SJCRH30 (cell line): ENCODE data around the gene ITGA5. TPM values are rescaled to one million over a fixed set of nuclear protein-coding genes. Genes with fewer than 3 reads are reported as not detected.
"Not testable (repeated sequence)": the region's sequence is repeated elsewhere in the genome, so short reads cannot be mapped to it uniquely, and the experiment has no call there.

Experiments
- DNase-seq, 2 experiments: peaks; one replicate each; pipeline ENCODE4 v3.0.0-alpha.2; 2015 to 2020
- H3K27ac ChIP-seq: fragments of 250-450 bp; sonication (Bioruptor Pico); 2 replicates; pipeline ENCODE4 v1.5.1; 2020; ENCODE audit warnings: mild to moderate bottlenecking, moderate library complexity
- H3K27me3 ChIP-seq: fragments of 250-450 bp; sonication (Bioruptor Pico); 2 replicates; pipeline ENCODE4 v1.5.1; 2020; ENCODE audit warnings: mild to moderate bottlenecking, moderate library complexity
- H3K36me3 ChIP-seq: fragments of 250-450 bp; sonication (Bioruptor Pico); 2 replicates; pipeline ENCODE4 v1.5.1; 2020; ENCODE audit warnings: mild to moderate bottlenecking, moderate library complexity
- H3K4me1 ChIP-seq: fragments of 250-450 bp; sonication (Bioruptor Pico); 2 replicates; pipeline ENCODE4 v1.5.1; 2020; ENCODE audit warnings: mild to moderate bottlenecking, moderate library complexity
- H3K4me3 ChIP-seq: fragments of 250-450 bp; sonication (Bioruptor Pico); 2 replicates; pipeline ENCODE4 v1.5.1; 2020; ENCODE audit warnings: mild to moderate bottlenecking, moderate library complexity
- H3K9me3 ChIP-seq: fragments of 250-450 bp; sonication (Bioruptor Pico); replicated peaks from 2 replicates; pipeline ENCODE4 v1.5.1; 2020; ENCODE audit warnings: mild to moderate bottlenecking, moderate library complexity
- total RNA-seq: library from RNA; depleted of rRNA; stranded (reverse); fragments of >200 nt; shearing (Covaris generic); gene quantifications from 2 replicates; pipeline ENCODE4 v1.2.3, GENCODE V29; 2014; rRNA removed

The ITGA5 gene
- total RNA-seq, 1 experiment from 2014 or later, result 38.1 TPM

DNA sequence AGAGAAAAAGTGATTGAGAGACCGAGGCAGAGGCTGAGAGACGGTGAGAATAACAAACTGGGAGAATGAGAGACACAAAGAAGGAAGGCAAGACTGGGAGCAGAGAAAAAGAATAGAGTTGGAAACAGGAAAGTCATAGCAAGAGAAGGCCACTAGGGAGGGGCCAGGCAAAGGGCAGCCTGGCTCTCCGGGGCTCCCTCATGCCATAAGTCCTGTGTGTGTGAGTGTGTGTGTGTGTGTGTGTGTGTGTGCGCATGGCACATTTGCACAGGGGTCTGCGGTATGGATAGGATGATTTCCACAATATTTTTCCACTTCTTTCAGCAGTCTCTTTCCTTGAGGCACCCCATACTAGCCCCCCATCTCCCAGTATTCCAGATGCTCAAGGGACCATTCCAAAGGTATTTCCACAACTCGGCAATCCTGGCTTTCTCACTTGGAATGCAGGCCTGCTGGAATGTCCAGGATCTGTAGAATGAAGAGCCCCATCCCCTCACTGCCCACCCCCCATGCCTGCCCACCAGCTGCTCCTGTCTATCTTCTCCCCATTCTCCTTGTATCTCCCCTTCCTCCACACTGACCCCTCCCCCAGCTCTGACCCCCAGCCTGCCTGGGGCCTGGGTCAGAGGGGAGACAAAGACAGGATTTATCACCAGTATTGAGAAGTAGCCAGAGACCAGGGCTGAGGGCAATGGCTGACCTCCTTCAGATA lies 63.8 kb downstream of the ITGA5 start:
- DNase-seq, result peak; percentile 61 to 69
- no peak overlapping the region for H3K4me3 ChIP-seq
- no peaks in the 10 kb centered on the region for H3K27me3 ChIP-seq
- no peaks in the 10 kb centered on the region for H3K9me3 ChIP-seq
- H3K36me3 ChIP-seq, result no peaks in the 10 kb centered on the region
- peaks cover 34% of the 10 kb centered on the region for H3K4me1 ChIP-seq
- peak overlapping the region; percentile 68 for H3K27ac ChIP-seq

DNA sequence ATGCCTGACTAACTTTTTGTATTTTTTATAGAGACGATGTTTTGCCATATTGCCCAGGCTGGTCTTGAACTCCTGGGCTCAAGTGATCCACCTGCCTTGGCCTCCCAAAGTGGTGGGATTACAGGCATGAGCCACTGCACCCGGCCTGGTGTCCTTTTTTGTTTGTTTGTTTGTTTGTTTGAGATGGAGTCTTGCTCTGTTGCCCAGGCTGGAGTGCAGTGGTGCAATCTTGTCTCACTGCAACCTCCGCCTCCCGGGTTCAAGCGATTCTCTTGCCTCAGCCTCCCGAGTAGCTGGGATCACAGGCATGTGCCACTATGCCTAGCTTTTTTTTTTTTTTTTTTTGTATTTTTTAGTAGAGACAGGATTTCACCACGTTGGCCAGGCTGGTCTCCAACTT lies 64.8 kb downstream of the ITGA5 start:
- not testable (repeated sequence) for H3K36me3 ChIP-seq, H3K27me3 ChIP-seq, H3K4me3 ChIP-seq, DNase-seq, H3K27ac ChIP-seq, H3K9me3 ChIP-seq
- peaks cover 29% of the 10 kb centered on the region for H3K4me1 ChIP-seq

DNA sequence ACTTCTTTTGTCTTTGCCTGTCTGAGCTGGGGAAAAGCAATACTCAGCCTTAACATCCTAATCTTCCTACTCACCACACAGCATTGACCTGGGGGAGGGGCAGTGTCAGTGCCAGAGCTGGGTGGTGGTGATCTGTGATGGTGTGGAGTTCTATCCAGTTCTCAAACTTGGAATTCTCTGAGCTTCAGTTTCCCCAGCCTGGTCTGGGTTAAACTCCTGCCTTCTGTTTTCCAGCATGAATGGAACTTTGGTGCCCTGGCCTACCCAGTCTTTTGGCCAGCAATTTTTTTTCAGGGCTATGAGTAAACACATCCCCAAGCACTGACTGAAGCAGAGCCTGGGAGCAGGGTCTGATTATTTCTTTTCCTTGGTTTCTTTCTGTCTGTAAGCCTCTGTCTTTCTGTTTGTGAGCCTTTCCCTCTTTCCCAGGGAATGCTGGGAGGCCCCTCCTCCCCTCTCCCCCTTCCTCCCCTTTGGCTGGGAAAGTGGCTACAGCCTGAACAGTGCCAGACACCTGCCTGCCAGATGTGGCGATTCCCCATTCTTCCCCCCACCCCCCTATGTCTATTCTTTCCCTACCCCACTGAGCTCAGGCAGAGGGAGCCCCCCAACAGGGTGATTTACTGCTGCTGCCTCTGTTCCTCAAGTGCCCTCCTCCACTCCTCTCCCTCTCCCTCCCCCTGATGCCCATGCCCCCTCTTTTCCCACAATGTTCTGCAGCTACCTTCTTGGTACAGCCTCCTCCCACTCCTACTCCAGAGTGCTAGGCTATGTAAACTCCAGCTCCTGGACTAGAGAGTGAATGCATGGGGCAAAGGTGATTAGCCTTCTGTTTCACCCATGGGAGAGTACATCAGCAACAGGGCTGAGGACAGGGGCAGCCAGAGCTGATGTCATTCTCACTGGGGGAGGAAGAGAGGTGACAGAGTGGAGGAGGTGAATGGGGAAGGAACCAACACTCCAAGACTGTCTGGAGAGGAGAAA lies 65.9 kb downstream of the ITGA5 start:
- H3K27me3 ChIP-seq, result no peaks in the 10 kb centered on the region
- H3K36me3 ChIP-seq, result 0 out of 2 replicates have a peak, but pooled peaks cover 2% of the 10 kb centered on the region
- no peak overlapping the region for H3K27ac ChIP-seq
- no peaks in the 10 kb centered on the region for H3K9me3 ChIP-seq
- no peak for DNase-seq
- H3K4me1 ChIP-seq, result peaks cover 29% of the 10 kb centered on the region
- no peak overlapping the region for H3K4me3 ChIP-seq

DNA sequence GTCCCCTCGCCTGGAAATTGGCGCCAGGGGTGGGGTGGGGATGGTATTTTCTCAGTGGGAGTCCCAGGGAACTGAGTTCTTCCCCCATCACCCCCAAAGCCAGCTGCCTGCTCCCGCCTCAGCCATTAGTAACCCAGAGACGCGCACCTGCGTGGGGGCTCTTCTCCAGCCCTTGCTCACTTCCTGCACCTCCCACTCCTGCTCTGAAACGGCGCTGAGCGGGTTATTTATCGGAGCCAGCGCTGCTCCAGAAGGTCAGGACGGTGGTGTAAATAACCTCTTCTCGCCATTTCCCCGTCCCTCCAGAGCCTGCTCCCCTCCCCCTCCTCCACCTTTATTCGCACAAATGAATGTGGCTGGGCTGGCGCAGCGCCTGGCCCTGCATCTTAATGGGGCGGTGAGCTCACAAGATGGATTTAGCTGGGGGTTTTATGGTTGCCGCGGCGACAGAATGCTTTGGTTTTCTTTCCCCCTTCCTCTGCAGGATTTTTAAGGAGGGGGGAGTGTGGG lies 67.0 kb downstream of the ITGA5 start:
- Histone ChIP-seq H3K4me1 (peaks cover 22% of the 10 kb centered on the region), H3K36me3 (peaks cover 10% of the 10 kb centered on the region; the same call in 1 of the 2 replicates), H3K27me3 (no peaks in the 10 kb centered on the region), H3K9me3 (no peaks in the 10 kb centered on the region), H3K27ac (no peak overlapping the region), H3K4me3 (no peak overlapping the region)
- DNase-seq, result no peak

DNA sequence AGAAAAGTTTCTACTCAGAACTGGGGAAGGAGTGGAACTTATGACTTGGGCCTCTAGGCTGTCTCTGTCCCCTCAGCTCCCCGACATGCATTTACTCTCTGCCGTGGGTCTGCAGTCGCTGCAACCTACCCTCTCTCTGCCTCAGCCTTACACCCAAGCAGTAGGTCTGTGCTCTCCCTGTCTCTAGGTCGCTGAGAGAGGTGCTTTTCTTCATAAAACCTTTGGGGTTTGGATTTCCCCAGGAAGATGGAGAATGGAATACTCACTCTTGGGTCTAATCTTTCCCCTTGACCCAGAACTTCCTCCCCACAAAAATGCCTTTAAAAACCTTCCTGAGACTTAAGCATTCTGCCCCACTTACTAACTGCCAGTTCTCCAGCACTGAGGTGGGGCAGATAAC lies 67.7 kb downstream of the ITGA5 start:
- Histone ChIP-seq H3K27me3 (no peaks in the 10 kb centered on the region), H3K4me1 (peaks cover 20% of the 10 kb centered on the region), H3K36me3 (peaks cover 10% of the 10 kb centered on the region; the same call in 1 of the 2 replicates), H3K4me3 (no peak overlapping the region), H3K27ac (no peak overlapping the region), H3K9me3 (no peaks in the 10 kb centered on the region)
- no peak for DNase-seq

DNA sequence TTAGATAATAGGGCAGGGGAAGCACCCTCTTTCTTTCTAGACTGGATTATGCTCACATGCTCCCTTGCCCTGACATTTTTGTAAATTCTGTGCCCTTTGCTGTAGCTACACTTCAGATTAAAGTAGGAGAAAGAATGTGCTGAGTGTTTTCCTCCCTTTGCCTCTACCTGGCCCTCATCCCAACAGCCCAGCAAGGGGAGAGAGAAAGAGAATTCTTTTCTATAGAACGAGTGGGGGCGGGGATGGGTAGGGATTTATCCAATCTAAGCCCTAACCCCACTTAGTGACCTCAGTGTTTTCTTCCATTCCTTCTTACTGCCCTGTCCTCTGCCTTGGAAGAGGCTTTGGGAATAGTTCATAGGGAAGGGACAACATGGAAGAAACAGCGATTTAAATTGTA lies 68.3 kb downstream of the ITGA5 start:
- no peaks in the 10 kb centered on the region for H3K27me3 ChIP-seq

DNA sequence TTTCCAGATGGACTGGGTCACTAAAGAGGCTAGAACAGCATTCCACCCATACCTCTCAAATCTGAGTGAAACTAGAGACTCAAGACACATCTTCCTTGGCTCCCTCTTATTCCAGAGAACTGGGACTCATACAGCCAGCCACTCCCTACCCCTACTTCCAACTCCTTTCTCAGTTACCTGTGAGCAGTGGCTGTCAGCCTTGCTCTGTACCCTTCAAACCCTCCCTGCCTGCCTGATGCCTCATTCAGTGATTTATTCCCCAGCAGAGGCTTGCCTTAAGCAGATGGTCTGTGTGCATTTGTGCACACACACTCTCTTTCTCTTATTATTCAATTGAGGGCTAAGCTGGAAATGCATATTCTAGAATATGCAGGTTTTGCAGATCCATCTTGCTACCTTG lies 69.4 kb downstream of the ITGA5 start:
- H3K36me3 ChIP-seq, result peaks cover 17% of the 10 kb centered on the region
- H3K27me3 ChIP-seq, result no peaks in the 10 kb centered on the region
- peaks cover 5% of the 10 kb centered on the region for H3K4me1 ChIP-seq
- H3K9me3 ChIP-seq, result no peaks in the 10 kb centered on the region
- H3K27ac ChIP-seq, result no peak overlapping the region
- no peak overlapping the region for H3K4me3 ChIP-seq
- no peak for DNase-seq

More for the DNA sequence above, 68.3 kb downstream of the ITGA5 start:
- no peak for DNase-seq
- H3K36me3 ChIP-seq, result peaks cover 10% of the 10 kb centered on the region; the same call in 1 of the 2 replicates
- peaks cover 15% of the 10 kb centered on the region for H3K4me1 ChIP-seq
- no peak overlapping the region for H3K27ac ChIP-seq
- no peaks in the 10 kb centered on the region for H3K9me3 ChIP-seq
- H3K4me3 ChIP-seq, result no peak overlapping the region

DNA sequence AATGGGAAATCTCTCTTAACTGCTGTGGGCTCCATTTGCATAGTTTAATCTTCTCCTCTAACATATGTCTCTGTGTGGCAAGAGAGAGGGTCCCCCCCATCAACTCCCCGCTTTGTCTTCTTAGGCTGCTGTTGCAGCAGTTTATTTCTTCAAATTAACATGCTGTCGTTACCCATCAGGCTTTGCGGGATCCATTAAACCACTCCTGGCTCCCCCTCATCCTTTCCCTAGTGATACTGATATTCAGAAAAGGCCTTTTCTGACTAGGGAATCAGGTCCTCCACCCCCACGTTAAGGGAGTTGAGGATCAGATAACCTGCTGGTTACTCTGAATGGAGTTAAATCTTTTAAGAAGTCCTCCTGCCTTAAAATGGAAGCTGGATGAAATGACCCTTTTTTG lies 70.0 kb downstream of the ITGA5 start:
- Histone ChIP-seq H3K27me3 (no peaks in the 10 kb centered on the region), H3K27ac (no peak overlapping the region), H3K36me3 (peaks cover 22% of the 10 kb centered on the region), H3K9me3 (no peaks in the 10 kb centered on the region), H3K4me1 (peaks cover 3% of the 10 kb centered on the region; the same call in 1 of the 2 replicates), H3K4me3 (no peak overlapping the region)
- DNase-seq, result no peak

Other genes starting within 250 kb of the ITGA5 start
- gene SMUG1, start 230.3 kb downstream of the ITGA5 start, total RNA-seq, result 25.9 and 30.1 TPM in 2 replicates
- gene CBX5, start 139.1 kb downstream of the ITGA5 start, total RNA-seq, result 140 and 158 TPM in 2 replicates
- 1,766 and 1,801 TPM in 2 replicates for gene HNRNPA1, start 138.5 kb downstream of the ITGA5 start, total RNA-seq
- not detected in 2 replicates for gene NFE2, start 118.3 kb downstream of the ITGA5 start, total RNA-seq
- 113 and 117 TPM in 2 replicates for gene COPZ1, start 94.1 kb downstream of the ITGA5 start, total RNA-seq
- not detected in 2 replicates for gene GPR84, start 54.8 kb downstream of the ITGA5 start, total RNA-seq
- gene ZNF385A, start 34.5 kb downstream of the ITGA5 start, total RNA-seq, result 12.7 and 13.2 TPM in 2 replicates
- not detected in 2 replicates for gene GTSF1, start 54.3 kb upstream of the ITGA5 start, total RNA-seq
- gene NCKAP1L, start 78.5 kb upstream of the ITGA5 start, total RNA-seq, result 0.13 and 0.34 TPM in 2 replicates
- gene PDE1B, start 130.3 kb upstream of the ITGA5 start, total RNA-seq, result not detected in 2 replicates
- not detected in 2 replicates for gene PPP1R1A, start 169.4 kb upstream of the ITGA5 start, total RNA-seq
- gene LACRT, start 215.6 kb upstream of the ITGA5 start, total RNA-seq, result not detected in 2 replicates
- not detected in 2 replicates for gene DCD, start 229.1 kb upstream of the ITGA5 start, total RNA-seq